ENCODE measurements around the gene DCTN5.

DCTN5 gene

DNA sequence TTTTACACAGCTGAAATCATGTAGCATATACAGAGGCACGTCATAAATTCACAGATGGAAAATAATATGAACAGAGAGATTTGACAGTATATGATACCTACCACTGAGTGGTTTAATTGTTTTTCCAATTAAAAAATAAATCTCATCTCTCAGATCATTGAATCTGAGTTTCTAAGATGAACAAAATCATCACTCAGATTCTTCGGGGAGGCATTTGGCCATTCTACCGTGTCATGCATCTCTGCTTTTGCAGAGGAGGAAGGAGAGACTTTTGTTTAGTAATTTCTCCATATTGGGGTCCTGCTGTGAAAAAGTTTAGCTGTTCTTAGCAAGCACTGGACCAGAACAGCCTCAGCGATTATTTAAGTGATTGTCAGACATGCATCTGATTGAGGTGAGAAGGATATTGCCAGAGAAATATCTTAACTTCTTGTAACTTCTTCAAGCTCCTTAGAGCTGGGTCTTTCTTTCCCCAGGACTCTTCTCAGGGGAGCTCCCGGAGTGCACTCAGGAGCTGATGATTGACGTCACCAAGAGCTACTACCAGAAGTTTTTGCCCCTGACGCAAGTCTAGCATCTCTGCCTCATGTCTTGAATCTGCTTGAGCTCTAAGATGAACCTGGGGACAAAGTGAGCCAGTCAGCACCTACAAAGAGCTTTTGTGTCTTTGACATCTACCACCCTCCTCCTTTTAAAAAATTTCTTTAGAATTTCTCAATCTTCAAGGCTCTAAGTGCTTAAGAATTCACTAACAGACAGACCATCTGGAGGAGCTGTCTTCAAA is 25.5 kb downstream of the DCTN5 start:
- no peak for DNase-seq

DNA sequence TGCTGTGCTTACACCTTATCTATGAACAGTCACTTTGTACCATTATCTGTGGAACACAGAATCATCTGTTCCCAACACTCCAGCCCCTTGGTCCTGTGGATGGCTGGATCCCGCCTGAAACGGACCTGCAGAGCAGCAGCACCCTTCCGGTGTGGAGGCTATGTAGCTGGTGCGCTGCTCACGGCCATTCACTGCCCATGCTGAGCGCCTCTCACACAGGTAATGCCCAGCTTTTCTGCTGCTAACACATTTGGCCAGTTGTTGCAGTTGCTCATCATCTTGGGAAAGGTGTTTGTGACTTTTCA is 26.0 kb downstream of the DCTN5 start:
- no peak for DNase-seq

DNA sequence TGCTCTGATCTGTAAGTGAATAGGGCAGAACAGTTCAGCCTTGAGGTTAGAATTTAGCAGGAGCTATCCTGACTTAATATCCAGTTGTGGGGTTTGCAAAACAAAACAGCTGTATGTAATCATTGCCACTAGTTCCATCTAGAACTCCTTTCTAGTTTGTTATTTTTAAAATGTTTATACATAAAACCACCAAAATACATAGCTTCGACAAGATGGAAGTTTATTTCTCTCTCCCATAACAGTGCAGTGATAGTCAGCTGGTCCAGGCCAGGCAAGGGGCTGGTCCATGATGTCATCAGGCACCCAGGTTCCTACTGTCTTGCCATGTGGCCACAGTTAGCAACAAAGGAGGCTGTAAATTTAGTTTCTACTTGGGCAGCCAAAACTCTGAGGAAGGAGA is 27.0 kb downstream of the DCTN5 start:
- no peak for DNase-seq

DNA sequence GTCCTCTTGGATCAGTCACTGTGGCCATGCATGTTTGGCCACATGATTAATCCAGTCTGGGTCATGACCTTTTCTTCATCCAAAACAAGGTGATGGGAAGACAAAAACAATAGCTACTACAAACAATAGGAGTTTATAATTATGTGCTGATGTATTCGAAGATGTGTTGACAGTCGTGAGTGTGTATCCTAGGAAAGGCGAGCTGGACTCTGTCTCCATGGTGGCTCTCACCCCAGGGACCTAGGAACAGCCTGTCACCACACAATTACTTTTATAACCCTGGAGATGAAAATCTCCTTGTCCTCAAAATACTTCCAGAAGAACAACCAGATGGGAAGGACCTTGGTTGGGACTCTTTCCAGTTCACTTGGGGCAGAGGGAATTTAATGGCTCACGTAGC is 27.6 kb downstream of the DCTN5 start:
- no peak for DNase-seq

DNA sequence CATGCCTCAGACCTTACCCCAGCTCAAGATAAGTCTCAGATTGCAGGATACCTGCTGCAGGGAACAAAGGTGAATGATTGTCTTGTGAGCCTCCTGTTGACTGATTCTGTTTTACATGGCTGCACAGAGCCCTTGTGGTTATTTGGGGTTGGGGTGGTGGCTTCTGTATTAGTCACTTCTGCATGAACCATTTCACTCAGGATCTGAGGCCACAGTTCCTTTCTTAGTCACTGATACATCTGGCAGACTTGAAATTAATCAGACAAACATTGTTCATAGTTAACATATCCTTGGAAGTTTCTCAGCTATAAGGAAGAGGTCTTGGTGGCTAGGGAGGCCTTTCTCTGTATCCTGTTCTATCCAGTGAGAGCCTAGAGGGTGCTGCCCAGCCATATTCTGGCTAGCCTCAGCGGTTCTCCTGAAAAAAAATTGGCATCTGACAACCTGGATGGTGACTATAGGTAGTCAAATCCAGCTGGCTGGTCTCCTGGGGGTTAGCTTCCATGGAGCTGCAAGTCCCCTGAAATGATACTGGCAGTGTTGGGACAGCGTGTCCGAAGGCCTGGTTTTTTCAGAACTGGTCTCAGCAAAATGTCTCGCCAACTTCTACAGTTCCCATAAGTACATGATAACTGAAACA is 29.0 kb downstream of the DCTN5 start:
- DNase-seq = no peak

DNA sequence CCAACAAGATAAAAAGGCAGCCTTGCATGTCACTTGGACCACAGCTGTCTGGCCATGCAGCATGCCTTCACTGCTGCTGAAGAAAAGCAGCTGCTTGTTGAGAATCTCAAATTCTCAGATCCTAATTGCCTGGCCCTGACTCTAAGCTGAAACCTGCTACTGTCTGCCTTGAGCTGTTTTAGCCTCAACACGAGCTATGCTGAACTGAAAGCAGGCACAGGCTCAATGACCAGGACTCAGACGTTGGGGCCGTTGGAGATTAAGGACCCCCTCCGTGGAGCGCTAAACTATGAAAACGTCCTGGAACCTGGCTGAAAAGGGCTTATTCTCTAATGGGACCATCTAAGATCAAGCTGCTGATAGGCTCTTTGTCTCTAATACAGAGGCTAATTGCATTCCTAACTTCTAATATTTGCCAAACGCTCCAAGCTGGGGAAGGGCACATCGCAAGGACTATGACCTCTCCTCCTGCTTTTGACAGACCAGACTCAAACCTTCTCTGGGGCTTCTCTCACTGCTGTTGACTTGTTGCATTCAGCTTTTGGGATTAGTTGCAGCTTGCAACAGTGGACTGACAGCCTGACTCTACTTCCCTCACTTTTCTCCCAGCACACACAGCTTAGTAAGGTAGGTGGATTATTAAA is 32.8 kb downstream of the DCTN5 start:
- no peak for DNase-seq

DNA sequence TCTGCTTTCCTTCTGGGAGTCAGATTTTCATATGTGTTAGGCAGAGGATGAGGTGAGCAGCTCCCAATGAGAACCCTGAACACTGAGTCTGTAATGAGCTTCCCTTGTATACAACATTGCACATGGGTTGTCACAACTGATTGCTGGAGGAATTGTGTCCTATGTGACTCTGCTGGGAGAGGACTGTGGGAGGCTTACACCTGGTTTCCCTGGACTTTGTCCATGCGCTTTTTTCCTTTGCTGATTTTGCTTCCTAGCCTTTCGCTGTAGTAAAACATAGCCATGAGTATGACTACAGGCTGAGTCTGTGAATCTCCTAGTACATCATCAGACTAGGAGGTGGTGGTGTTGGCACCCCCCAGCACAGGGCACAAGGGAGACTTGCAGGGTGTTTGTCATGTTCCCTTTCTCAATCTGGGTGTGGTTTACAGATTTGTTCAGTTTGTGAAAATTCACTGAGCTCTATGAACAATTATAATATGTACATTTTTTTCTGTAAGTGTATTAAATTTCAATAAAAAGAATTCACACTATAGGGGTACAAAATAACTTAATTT is 35.7 kb downstream of the DCTN5 start:
- DNase-seq = no peak

DNA sequence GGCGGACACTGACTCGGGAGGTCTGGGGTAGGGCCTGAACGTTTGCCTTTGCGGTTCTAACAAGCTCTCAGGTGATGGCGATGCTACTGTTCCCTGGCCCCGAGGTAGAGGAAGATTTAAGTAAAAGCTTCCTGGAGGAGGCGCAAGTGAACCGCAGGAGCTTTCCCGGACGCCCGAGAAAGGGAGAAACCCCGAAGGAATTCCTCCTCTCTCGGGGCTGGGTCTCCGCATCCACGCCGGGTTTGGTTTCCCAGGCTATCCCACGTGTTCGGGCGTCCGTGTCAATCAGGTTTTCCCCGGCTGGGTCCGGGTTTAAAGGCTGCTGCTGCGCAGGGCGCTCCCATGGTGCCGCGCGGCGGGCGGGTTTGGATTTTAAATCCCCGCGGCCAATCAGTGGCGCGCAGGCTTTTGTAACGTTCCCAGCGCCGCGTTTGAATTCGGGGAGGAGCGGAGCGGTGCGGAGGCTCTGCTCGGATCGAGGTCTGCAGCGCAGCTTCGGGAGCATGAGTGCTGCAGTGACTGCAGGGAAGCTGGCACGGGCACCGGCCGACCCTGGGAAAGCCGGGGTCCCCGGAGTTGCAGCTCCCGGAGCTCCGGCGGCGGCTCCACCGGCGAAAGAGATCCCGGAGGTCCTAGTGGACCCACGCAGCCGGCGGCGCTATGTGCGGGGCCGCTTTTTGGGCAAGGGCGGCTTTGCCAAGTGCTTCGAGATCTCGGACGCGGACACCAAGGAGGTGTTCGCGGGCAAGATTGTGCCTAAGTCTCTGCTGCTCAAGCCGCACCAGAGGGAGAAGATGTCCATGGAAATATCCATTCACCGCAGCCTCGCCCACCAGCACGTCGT is 37.4 kb downstream of the DCTN5 start, which contains the start of gene PLK1:
Gene PLK1, plus strand, starts transcription at position 460 of the 844 bp plus-strand sequence. Its CDS starts 44 bp downstream, at position 504.
- DNase-seq = peak; percentile 81

DNA sequence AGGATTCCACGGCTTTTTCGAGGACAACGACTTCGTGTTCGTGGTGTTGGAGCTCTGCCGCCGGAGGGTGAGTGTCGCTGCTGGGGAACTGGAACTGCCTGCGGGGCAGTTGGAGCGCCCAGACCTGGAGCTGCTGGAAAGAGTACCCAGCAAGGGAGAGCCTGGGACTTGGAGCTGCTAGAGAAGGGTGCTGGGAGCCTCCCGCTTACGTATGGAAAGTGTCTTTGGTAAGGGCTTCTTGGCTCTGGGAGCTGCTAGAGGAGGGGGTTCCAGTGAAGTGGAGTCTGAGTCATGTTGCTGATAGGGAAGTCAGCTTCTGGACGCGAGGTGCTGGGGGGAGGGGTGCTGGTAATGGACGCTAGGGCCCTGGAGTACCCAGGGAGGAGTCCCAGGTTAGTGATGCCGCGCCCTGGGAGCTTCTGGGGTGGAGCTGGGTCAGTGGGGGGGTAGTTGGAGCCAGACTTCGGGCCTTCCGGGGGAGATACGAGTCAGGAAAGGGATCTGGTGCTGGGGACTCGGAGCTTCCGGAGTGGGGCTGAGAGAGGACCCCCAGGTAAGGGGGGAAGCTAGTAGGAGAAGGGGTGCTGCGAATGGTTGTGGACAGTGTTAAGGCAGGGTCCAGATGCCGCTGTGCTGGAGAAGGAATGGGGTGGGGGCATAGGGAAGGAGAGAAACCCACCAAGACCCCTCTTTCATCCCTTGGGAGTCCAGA is 38.2 kb downstream of the DCTN5 start:
- DNase-seq = peak; percentile 1

DNA sequence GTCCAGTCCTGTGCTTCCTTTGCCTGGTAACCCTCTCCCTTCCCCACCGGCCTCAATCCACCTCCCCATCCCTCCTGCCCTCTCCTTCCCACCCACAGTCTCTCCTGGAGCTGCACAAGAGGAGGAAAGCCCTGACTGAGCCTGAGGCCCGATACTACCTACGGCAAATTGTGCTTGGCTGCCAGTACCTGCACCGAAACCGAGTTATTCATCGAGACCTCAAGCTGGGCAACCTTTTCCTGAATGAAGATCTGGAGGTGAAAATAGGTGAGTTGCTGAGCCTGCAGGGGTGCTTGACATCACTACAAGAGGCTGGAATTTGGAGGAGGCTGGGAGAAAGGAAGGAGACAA is 38.7 kb downstream of the DCTN5 start:
- no peak for DNase-seq

DNA sequence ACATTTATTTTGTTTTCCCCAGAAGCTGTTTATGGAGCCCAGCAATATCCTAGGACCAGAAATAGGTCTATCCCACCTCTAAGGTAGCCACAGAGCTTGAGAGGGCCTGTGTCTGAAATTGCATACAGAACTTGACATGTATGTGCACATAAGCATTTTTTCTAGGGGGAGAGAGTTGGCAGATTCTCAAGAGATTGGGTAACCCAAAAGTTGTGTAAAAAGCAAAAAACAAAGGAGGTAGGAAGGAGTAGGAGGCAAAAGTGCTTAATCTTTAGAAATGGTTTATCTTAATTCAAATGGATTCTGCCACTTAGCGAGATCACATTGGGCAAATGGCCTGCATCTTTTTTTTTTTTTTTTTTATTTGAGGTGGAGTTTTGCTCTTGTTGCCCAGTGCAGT is 40.9 kb downstream of the DCTN5 start:
- DNase-seq = no peak

DNA sequence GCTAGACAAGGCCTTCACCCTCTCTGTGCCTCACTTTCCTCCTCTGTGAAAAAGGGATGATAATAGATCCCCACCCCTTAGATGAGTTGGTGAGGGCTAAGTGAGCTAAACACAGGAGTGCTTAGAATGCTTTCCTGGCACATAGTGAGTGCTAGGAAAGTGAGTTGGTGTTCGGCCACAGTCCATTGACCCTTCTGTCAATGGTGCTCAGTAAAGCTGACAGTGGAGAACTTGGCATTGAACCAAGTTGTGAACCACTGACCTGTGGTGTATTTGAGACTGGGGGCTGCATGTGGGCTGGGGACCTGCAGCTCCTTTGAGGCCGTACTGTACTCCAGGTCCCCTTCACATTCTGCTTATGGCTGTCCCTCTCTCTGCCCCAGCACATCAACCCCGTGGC is 42.2 kb downstream of the DCTN5 start:
- DNase-seq = no peak

DNA sequence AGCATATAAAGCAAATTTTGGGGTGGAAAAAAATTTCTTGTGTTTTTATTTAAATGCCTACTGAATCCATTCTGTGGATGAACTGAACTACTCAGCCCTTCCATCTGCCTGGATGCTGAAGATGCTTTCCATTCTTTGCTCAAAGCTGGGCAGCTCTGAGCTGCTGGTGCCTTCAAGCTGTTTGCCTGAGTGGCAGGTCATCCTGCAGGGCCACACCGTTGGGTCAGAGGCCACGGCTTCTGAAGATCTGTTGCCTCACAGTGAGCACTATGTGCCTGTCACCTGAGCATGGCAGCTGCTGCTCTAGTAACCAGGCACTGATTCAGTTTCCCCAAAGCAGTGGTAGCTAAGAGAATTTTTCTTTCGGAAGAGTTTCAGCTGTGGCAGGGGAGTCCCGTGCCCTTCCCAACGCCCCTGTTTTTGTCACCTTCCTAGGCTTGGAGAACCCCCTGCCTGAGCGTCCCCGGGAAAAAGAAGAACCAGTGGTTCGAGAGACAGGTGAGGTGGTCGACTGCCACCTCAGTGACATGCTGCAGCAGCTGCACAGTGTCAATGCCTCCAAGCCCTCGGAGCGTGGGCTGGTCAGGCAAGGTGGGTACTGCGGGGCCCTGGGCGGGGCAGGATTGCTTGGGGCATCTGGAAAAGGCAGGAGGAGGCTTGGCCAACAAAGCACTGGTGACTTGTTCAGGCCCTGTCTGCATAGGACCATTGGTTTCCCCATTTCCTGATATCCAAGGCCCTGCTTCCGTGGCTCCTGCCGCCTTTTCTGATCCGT is 46.0 kb downstream of the DCTN5 start:
- DNase-seq = no peak

DNA sequence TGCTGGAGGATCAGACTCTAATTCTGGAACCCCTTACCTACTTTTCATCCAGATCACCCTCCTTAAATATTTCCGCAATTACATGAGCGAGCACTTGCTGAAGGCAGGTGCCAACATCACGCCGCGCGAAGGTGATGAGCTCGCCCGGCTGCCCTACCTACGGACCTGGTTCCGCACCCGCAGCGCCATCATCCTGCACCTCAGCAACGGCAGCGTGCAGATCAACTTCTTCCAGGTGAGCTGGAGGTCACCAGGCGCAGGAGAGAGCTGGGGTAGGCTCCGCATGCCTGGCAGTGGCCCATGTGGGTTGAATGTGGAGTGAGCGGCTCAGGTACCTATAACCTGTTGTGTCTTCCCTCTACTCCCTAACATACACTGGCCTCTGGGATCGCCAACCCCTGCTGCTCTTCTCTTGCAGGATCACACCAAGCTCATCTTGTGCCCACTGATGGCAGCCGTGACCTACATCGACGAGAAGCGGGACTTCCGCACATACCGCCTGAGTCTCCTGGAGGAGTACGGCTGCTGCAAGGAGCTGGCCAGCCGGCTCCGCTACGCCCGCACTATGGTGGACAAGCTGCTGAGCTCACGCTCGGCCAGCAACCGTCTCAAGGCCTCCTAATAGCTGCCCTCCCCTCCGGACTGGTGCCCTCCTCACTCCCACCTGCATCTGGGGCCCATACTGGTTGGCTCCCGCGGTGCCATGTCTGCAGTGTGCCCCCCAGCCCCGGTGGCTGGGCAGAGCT is 48.3 kb downstream of the DCTN5 start:
- no peak for DNase-seq

DNA sequence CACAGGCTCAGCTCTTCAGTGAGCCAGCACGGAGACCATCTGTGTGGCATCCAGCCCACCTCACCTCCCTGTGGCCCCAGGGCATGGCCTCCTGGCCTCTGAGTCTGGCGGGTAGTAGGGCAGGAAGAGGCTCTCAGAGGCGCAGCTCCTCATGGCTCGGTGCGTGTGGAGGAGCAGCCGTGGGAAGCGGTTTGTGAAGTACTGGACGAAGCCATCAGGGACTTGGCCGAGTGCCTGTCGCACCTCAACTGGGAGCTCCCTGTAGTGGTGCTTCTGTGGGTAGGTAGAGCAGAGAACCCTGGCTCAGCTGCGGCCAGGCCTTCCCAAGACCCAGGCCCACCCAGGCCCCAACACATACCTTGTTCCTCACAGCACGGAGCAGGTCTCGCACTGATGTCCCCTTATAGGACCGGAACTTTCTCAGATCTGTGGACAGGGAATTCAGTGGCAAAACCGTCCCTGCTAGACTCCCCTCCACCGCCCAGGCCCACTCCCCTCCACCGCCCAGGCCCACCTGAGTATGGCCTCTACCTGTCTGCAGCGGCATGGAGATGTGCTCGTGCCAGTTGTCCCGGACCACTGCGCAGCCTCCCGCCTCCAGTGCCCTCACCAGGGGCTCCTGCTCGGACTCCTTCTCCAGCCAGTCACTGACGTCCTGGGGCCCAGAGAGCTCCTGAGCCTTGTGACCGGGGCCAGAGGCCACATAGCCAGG is 49.7 kb downstream of the DCTN5 start:
- DNase-seq = no peak

DNA sequence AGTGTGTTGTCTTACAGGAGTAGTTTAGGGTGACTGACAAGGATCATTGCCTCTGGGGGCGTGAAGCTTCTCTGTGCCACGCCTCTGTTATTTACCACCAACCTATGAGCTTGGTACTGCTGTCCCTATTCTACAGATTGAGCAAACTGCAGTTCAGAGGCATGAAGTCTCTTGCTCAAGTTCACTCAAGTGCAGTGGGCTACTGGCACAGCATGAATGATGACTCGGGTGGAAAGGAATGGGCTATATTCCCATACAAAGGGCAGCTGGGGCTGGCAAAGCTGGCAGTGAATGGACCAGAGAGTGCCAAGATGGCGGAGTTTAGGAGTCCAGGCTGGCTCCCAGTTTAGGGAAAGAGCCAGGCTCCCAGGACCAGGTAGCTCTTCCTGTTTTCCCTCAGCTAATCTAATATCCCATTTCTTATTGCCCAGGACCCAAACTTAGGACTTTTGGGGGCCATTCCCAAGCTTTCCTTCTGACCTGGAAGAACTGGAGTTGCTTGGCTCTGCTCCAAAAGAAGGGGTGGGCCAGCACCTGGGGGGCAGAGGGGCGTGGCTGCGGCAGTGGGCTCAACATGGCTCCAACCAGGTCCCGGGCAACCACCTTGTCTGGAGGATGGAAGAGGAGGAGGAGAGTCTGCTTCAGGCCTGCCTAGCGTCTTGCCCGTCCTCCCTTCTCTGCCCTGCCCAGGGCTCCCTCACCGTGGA is 50.4 kb downstream of the DCTN5 start:
- DNase-seq = no peak

DNA sequence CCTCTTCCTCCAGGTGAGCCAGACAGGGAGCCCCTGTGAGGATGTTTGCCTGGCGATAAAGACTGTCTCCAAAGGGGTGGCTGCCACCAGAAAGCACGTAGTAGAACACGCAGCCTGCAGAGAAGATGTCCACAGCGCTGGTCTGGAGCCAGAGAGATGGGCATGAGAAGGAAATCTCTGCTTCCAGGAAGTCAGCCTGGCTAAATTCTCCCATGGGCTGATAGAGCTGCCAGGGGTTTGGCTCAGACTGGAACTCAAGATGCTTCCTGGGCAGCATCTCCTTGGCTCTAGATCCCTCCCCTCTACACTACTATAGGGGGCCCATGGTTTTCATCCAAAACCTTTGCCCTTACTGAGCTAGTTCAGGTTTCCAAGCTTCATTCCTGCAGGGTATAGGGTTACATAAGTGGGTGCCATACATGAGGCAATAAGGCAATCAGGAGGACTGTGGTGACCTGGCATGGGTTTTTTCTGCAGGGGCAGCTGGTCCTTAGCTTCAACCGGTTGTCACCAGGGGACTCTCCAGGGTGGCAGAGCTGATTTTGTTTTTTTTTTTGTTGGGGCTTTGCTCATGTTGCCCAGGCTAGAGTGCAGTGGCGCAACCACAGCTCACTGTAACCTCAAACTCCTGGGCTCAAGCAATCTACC is 51.0 kb downstream of the DCTN5 start:
- no peak for DNase-seq

DNA sequence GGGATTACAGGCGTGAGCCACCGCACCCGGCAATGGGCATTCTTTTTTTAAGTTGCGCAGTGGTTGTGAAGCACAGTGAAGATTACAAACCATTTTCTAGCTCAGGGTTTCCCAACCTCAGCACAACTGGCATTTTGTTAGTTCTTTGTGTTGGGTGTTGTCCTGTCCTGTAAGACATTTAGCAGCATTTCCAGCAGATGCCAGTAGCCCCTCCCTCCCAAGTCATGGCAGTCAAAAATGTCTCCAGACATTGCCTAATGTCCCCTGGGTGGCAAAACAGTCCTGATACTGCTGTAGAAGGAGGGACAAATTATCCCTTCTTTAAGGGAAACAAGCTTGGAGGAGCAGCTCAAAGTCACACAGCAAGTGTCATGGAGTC is 53.0 kb downstream of the DCTN5 start:
- no peak for DNase-seq
